ENCODE measurements around the gene HEATR9.

- TF ChIP-seq POLR2A (IDR thresholded peaks at IDR 0.05) (no peak), CTCF (IDR thresholded peaks at IDR 0.05) (no peak)
These were observed 60.3 kb downstream of the HEATR9 start for GRCh38 chr17:35808240-35808961.

Measured in uterus (tissue), 2 donors.